ENCODE data around the gene QSER1. TPM values are rescaled to one million over a fixed set of nuclear protein-coding genes. Genes with fewer than 3 reads are reported as not detected.
"Not testable (repeated sequence)": the region's sequence is repeated elsewhere in the genome, so short reads cannot be mapped to it uniquely, and the experiment has no call there.

QSER1 gene
- total RNA-seq, 2 experiments from 2014 or later, result 13.6 to 14.9 TPM

DNA sequence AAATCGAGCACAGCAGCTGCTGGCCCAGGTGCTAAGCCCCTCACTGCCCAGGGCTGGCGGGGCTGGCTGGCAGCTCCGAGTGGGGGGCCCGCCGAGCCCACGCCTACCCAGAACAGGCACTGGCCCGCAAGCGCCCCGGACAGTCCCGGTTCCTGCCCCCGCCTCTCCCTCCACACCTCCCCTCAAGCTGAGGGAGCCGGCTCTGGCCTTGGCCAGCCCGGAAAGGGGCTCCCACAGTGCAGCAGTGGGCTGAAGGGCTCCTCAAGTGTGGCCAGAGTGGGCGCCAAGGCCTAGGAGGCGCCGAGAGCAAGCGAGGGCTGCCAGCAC lies 4.3 kb upstream of the QSER1 start:
- POLR2A ChIA-PET, CTCF ChIA-PET: not testable (repeated sequence)

DNA sequence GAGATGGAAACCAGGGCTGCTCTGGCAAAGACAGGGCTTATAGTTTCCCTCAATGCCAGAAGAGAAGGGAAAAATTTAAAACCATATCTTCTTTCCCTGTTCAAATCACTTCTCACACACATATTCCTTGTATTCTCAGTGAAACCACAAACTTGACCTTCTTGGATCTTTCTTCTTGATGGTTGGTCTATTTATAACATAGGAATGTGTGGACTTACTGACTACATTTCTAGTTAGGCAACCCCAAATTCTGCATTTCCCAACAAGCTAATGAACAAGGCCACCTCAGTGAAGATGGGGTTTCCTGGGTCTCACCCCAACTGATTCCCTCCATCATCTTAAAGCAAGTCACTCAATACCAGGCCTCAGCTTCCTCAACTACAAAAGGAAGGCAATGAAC lies 3.8 kb upstream of the QSER1 start:
- POLR2A ChIA-PET, result no interaction called here
- CTCF ChIA-PET, result interaction anchor here (0.7 kb wide), 1 partner anchor 1258 kb away, joined by 3 read pairs; no protein-coding TSS in a partner anchor

DNA sequence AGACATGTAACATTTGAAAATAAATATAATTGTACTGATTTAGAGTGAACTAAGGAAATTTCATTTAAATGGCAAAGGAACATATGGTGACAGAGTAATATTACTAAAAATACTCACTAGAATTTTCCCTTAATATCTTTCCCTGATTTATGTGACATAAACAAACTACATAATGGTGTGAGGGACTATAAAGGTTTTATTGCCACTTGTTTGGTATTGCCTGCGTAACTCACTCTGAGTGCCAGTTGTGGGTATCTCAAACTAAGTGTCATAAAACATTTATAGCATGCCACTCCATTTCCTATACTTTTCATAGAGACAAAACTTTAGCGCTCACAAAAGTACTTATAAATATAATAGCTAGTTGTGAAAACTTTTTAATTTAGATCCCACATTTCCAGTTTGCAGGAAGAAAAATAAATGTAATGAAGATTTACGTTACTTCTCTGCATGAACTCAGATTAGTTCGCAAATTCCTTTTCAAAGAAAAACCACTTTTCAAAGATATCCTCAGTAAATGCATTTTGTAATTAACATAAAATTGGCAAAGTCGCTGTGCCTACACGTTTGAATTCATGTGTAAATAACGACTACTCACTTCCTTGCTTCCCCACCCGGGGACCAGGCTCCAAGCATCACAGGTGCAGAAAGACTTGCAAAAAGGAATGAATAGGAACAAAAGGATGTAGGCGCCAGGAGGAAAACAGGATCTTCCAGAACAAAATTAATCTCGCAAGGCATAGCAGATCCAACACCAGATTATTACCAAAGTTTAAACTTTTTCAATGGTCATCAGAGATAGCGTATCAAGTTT lies 1.6 kb upstream of the QSER1 start:
- CTCF ChIA-PET, result no interaction called here
- POLR2A ChIA-PET, result no interaction called here

DNA sequence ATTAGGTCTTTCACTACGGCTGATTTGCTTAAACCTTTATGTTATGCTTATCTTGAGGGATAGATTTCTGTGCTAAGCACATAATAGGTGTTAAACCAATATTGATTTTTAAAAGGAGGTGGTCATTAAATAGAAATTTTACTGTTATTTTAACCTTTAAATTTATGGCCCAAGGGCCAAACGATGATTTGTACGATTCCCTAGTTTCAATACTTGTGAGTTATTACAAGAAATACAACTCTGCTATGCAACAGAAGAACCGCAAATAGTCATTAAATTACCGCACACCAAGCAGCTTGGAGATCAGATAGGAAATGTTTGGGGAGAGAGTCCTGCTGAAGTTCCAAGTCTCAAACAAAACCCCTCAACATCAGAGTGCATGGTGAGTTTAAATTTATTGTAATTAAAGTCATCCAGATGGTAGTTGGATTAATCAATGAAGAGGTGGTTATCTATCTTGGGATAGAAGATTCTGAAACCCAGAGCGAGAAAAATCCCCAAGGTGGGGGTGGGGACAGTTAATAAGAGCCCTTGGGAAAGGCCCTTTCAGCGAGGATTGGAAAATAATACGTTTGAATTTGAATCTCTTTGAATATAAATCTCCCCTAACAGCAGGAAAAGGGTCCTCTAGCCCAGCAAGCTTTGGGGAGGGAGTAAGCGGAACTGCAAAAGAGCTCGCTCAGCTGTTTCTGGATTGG lies 805 bp upstream of the QSER1 start:
- POLR2A ChIA-PET, result interaction anchor here (0.5 to 2.7 kb wide), 4 partner anchors 85 to 360 kb away, joined by 3 to 12 read pairs (median 6); partner anchors contain the start of gene TCP11L1

DNA sequence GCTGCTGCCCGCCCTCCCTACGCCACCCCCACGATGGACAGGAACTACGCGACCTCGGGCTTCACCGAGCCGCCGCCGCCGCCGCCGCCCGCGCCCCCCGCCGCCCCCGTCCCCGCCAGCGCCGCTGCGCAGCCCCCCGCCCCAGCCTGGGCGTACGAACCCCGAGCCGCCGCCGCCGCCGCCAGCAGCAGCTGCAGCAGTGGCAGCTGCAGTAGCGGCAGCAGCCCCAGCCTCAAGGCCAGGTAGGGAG lies 407 bp downstream of the QSER1 start:
- CTCF ChIA-PET, result no interaction called here
- POLR2A ChIA-PET, result interaction anchor here (2.7 kb wide), 1 partner anchor 146 kb away, joined by 12 read pairs; the partner anchor contains the start of gene TCP11L1

More for the DNA sequence above, 805 bp upstream of the QSER1 start:
- CTCF ChIA-PET, result interaction anchor here (0.6 to 0.8 kb wide), 3 partner anchors 11 to 133 kb away, joined by 3 to 4 read pairs (median 3); no protein-coding TSS in a partner anchor

DNA sequence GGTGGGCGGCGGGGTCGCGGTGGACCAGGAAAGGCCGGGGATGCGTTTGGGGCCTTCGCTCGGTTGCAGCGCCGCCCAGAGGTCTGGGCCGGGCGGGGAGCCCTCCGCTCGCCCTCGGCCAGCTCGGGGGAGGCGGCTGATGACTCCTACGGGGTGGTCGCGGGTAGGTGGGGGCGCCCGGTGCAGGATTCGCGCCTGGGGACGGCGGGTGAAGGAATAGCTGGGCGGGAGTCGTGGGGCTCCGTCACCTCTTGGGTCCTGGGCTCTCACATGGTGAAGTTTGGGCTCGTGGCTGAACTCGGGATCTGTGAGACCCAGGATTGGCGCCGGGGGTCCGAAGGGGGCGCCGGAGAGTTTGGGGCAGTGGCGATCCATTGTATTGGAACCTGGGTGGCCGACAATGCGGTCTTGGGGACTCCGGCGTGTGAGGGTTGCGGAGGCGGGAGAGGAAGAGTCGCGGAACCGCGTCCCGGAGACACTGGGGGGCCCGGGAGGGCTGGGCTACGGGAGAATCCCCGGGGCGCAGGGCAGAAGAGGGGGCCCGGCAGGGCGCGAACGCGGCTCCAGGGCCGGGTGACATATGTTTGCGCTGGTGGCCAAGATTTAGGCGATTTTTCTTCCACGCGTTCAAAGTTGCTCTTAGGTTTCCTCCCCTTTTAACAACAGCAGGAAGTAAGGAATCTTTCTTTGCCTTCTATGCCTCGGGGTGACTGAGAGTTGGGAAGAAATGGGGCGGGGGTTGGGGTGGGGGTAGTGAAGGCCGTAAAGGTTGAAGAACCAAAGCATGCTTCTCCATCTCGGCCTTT lies 935 bp downstream of the QSER1 start:
- ChIA-PET POLR2A (interaction anchor here (0.8 to 2.7 kb wide), 2 partner anchors 146 to 268 kb away, joined by 5 to 12 read pairs; partner anchors contain the start of gene TCP11L1), CTCF (no interaction called here)

DNA sequence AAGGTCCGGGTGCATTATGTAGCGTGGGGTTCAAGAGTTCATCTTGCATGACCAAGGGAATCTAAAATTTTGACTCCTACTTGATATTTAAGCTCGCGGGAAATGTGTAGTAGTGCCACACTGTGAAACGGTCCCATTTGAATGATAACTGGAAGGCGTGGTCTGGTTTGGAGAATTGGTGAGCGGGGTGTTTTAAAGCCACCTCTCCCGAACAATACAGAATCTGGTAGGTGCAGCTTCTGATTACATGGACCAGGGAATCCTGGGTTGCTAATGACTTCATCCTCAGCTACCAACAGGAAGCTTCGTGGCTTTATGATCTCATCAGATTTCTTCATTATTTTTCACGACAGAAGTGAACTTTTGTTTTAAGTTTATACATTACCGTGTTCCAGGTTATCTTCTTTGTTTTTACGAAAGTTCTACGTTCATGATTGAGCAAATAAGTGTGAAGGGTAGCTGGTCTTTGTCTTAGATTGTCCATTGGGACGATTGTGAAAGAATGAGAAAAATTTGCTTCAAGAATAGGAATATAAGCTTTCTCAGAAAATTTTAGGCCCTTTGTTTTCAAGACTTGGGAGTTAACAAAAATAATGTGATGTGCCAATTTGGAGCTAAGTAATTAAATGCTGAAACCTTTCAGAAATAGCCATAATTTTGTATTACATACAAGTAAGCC lies 1.7 kb downstream of the QSER1 start:
- POLR2A ChIA-PET, result interaction anchor here (0.8 to 2.7 kb wide), 2 partner anchors 145 to 268 kb away, joined by 5 to 12 read pairs; partner anchors contain the start of gene TCP11L1

DNA sequence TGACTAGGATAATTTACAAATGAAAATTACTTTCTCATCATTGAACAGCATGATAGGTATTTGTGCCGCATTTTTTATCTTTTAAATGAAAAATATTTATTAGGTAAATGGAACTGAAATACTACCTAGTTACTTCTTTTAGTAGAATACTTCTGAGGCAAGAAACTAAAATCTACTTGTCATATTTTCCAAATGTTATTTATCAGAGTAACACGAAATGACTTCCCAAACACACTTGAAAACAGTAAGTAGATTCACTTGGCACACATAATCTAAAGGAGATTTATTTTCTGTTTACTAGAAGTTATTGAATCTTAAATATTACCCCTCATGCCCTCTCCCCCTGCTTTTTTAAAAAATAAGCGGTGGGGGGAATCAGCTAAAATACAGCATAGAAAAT lies 2.3 kb downstream of the QSER1 start:
- ChIA-PET CTCF (no interaction called here), POLR2A (no interaction called here)

More for the DNA sequence above, 1.7 kb downstream of the QSER1 start:
- CTCF ChIA-PET, result no interaction called here

DNA sequence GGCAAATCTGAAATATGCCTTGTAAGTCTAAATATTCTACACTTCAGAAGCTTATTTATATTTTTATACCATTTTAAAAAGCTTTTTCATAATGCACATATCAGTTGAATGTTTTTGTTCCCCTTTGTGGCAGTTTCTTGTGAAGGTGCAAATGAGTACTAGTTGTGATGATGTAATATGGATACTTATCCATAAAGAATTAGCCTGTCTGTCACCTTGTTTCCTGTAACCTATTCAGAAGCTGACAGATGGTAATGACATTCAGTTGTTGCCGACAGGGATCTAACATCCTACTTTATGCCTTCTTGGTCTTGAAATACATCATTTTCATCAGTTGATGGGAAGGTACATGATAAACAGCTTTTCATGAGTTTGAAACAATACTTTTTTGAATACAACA lies 2.9 kb downstream of the QSER1 start:
- POLR2A ChIA-PET, result no interaction called here
- CTCF ChIA-PET, result no interaction called here

DNA sequence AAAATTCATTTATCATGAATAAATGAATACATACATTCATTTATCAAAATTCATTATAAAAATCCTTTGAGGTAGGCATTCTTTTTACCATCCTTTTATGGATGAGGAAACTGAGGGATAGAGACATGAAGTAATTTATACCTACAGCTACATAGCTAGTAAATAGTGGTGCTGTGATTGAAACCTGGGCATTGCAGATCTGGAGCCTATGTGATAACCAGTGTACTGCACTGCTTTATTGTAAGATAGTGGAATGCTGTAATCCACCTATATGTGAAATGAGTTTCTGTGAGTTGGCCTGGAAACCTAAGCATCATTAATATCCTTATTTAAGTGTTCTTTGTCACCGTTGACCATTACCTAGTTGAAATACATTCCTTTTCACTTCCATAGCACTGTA lies 4.5 kb downstream of the QSER1 start:
- ChIA-PET POLR2A (no interaction called here), CTCF (no interaction called here)

DNA sequence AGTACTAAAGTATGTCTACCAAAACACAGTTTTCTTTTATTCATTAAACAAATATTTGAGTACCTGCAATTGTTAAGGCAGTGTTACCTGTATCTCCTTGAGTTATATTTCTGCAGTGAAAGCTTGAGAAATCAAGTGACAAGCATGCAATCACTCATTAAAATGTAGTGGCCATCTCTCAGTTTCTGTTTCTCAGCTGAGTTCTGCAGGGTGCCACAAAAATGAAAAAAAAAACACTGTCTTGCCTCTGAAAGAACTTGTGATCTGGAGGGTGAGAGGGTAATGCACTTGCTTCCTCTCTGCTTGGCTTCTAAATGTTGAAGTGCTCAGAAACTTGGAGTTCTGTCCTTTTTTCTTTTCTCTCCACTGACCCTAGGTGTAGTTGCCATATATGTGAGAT lies 6.8 kb downstream of the QSER1 start:
- ChIA-PET POLR2A (no interaction called here), CTCF (no interaction called here)

DNA sequence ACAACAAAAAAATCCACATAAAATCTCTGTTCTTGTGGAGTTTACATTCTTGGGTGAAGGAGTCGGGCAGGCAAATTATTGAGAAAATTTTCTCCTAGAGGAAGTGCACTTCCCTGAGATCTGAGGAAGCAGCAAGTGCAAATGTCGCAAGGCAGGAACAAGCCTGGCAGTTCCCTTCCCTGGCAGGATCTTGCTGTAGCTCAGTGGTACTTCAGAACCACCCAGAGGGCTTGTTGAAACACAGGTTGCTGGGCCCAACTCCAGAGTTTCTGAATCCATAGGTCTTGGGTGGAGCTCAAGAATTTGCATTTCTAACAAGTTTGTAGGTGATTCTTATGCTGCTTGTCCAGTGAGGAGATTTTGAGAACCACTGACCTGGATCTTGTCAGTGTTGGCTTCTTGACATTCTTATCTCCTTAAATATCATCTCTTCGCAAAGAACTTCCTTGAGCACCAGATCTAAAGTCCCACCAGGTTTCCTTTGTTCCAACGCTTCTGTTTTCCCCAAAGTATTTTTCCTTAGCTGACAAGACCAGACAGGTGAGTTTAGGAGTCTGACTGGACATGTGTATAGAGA lies 9.6 kb downstream of the QSER1 start:
- POLR2A ChIA-PET, result no interaction called here
- CTCF ChIA-PET, result no interaction called here

DNA sequence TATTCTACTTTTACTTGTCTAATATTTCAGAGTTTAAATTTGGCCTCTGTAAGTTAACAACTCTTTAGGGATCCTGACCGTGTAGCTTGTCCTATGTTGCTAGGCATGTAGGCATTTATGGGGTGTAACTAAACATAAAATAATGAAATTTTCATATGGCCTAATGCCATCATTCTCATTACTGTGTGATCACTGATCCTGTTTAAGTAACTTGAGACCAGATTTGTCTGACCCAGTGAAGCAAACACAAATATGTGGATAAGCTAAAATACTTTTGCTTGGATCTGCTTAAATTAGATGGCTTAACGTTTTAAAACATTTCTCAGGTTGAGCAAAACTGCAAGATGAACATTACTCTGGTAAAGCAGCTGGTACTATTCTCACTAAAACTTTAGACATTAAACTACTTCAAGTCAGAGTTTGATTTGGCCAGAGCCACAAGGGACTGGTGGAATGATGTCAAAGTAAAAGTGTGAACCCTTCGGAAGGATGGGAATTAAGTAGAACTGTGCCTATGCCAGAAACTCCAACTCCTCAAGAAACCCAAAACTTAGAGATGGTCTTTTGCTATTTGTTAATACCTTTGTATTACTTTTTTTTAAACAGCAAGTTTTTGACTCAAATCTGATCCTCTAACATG lies 12.5 kb downstream of the QSER1 start:
- POLR2A ChIA-PET, result interaction anchor here (0.6 kb wide), 1 partner anchor 61 kb away, joined by 4 read pairs; no protein-coding TSS in a partner anchor
- CTCF ChIA-PET, result no interaction called here

DNA sequence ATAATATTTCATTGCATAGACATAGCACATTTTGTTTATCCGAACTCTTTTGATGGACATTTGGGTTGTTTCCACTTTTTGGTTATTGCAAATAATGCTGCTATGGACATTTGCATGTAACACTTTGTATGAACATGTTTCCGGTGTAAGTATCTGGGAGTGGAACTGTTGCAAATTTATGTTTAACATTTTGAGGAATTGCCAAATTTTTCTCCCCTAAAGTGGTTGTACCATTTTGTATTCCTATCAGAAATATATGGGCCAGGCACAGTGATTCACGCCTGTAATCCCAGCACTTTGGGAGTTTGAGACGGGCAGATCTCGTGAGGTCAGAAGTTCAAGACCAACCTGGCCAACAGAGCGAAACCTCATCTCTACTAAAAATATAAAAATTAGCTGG lies 16.0 kb downstream of the QSER1 start:
- ChIA-PET CTCF (no interaction called here), POLR2A (no interaction called here)

DNA sequence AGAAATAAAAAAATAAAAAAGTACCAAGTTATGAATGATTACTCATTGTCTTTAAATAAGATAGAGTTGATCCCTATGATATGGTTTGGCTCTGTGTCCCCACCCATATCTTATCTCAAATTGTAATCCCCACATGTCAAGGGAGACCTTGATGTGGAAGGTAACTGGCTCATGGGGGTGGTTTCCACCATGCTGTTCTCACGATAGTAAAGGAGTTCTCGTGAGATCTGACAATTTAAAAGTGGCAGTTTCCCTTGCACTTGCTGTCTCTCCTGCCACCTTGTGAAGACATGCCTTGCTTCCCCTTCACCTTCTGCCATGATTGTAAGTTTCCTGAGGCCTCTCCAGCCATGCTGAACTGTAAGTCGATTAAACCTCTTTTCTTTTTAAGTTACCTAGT lies 18.8 kb downstream of the QSER1 start:
- CTCF ChIA-PET, result no interaction called here

DNA sequence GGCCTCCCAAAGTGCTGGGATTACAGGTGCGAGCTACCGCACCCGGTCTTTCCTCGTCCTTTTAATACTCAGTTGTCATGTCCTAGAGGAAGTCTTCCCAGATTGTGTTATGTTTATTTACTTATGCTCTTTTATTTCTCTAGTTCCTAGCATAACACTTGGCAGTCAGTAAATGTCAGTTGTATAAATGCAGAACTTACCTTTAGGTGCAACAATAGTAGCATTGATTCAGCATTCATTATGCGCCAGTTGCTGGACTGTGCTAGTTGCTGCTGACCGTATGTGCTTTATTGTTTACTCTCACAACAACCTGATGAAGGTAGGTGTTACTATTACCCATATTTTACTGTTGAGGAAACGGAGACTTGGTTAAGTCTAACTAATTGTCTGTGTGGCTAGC lies 20.8 kb downstream of the QSER1 start:
- CTCF ChIA-PET, result no interaction called here
- POLR2A ChIA-PET, result interaction anchor here (0.6 kb wide), 1 partner anchor 36 kb away, joined by 3 read pairs; no protein-coding TSS in a partner anchor

More for the DNA sequence above, 18.8 kb downstream of the QSER1 start:
- POLR2A ChIA-PET, result no interaction called here

DNA sequence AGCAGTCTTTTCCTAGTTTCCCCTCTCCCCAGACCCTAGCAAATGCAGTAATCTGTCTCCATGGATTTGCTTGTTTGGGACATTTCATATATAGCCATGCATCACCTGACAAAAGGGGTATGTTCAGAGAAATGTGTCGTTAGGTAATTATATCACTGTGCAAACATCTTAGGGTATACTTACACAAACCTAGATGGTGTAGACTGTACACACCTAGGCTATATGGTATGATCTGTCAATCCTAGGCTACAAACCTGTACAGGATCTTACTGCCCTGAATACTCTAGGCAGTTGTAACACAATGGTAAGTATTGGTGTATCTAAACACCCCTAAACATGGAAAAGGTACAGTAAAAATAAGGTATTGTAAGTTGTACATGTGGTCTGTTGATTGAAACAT lies 23.8 kb downstream of the QSER1 start:
- POLR2A ChIA-PET, result no interaction called here
- CTCF ChIA-PET, result no interaction called here

DNA sequence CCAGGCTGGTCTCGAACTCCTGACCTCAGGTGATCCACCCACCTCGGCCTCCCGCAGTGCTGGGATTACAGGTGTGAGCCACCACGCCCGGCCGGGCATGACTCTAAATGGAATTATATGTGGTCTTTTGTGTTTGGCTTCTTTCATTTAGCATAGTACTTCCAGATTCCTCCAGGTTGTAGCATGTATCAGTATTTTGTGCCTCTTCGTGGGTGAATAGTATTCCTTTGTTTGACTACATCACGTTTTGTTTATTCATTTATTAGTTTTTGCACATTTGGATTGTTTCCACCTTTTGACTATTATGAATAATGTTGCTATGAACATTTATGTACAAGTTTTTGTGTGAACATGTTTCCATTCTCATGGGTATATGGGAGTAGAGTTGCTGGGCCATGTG lies 24.4 kb downstream of the QSER1 start:
- ChIA-PET POLR2A (no interaction called here), CTCF (no interaction called here)

DNA sequence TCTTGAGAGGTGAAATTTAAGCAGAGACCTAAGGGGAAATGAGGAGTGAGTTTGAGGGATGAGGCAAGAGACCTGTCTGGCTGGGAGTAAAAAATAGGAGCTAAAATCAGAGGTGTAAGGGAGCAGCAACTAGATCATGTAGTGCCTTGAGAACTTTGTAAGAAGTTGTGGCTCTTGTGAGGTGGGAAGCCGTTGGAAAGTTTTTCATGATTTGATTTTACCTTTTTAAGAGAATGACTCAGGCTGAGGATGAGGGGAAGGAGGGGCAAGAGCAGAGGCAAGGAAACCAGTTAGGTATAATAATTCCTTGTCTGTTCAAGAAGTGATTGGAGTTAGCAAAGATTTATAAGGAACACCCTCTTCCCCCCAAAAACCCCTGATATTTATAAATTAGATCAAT lies 25.8 kb downstream of the QSER1 start:
- CTCF ChIA-PET, result no interaction called here
- POLR2A ChIA-PET, result no interaction called here
